NCI-H187 (cell line): ENCODE results near the gene CYFIP2.

Source experiments
- DNase-seq, 2 experiments: peaks; one replicate each; lab custom pipeline; 2025; lab: John Stamatoyannopoulos, UW

Gene CYFIP2

GRCh38 chr5:157258450-157258849 lies 7.5 kb upstream of the CYFIP2 start:
- DNase-seq, result no peak

GRCh38 chr5:157259699-157260098 lies 6.2 kb upstream of the CYFIP2 start:
- DNase-seq, result no peak

- DNase-seq, result no peak
Measured at GRCh38 chr5:157263496-157264090, 2.3 kb upstream of the CYFIP2 start.

GRCh38 chr5:157266286-157267007 lies 524 bp downstream of the CYFIP2 start:
- no peak for DNase-seq

- no peak for DNase-seq
Measured at GRCh38 chr5:157267025-157267424, 1.1 kb downstream of the CYFIP2 start.

GRCh38 chr5:157267761-157268480 lies 2.0 kb downstream of the CYFIP2 start:
- no peak for DNase-seq

- peak in 1 of 2 experiments; percentile 22 for DNase-seq
Measured at GRCh38 chr5:157269165-157269671, 3.3 kb downstream of the CYFIP2 start.

GRCh38 chr5:157269761-157270272 lies 3.9 kb downstream of the CYFIP2 start:
- DNase-seq, result no peak

- no peak for DNase-seq
Measured at GRCh38 chr5:157270771-157271170, 4.8 kb downstream of the CYFIP2 start.

- no peak for DNase-seq
Measured at GRCh38 chr5:157271740-157272271, 5.9 kb downstream of the CYFIP2 start.

GRCh38 chr5:157273131-157273556 lies 7.2 kb downstream of the CYFIP2 start:
- DNase-seq, result no peak

- no peak for DNase-seq
Measured at GRCh38 chr5:157275403-157275802, 9.5 kb downstream of the CYFIP2 start.

GRCh38 chr5:157278319-157279037 lies 12.6 kb downstream of the CYFIP2 start:
- DNase-seq, result no peak

GRCh38 chr5:157279605-157280239 lies 13.8 kb downstream of the CYFIP2 start:
- DNase-seq, result no peak

GRCh38 chr5:157280927-157281326 lies 15.0 kb downstream of the CYFIP2 start:
- DNase-seq, result no peak

- no peak for DNase-seq
Measured at GRCh38 chr5:157282150-157282549, 16.2 kb downstream of the CYFIP2 start.

- no peak for DNase-seq
Measured at GRCh38 chr5:157283434-157283833, 17.5 kb downstream of the CYFIP2 start.

- no peak for DNase-seq
Measured at GRCh38 chr5:157284458-157285212, 18.7 kb downstream of the CYFIP2 start.

GRCh38 chr5:157285310-157286035 lies 19.6 kb downstream of the CYFIP2 start:
- no peak for DNase-seq

GRCh38 chr5:157286761-157287211 lies 20.9 kb downstream of the CYFIP2 start:
- DNase-seq, result no peak
